Endometrium (tissue), 2 donors: ENCODE data around the gene SF3A2.

ENCODE experiments used
- FAIRE-seq: peaks from 2 replicates; lab custom pipeline; 2012; peaks lifted over from hg19 to GRCh38; lab: Jason Lieb, UNC
- donor health status: control.
- donor health status: control.

SF3A2 gene

GRCh38 chr19:2226840-2227360, 9.7 kb upstream of the SF3A2 start:
- FAIRE-seq: no peak

DNA sequence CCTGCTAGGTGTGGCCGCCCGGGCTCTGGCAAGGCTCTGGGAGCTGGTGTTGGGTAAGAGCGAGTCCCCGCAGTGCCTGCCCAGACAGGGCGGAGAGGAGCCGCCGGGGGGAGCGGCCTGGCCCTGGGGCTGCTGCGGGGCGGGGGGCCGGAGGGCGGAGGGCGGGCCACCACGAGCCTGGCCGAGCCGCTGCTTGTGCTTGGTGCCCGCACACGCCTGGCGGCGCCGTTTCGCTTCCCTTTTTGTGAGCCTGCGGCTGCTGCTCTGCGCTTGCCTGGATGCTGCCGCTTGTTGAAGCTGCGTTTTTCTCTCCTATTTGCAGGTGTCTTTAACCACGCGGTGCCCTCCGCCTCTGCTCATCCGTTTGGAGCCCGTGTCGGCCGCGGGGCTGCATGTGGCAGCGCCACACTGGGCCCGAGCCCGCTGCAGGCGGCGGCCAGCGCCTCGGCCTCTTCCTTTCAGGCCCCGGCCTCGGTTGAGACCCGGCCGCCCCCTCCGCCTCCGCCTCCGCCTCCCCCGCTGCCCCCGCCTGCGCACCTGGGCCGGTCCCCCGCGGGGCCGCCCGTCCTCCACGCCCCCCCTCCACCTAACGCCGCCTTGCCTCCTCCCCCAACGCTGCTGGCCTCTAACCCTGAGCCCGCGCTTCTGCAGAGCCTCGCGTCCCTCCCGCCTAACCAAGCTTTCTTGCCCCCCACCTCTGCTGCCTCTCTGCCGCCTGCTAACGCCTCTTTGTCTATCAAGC, 9.0 kb upstream of the SF3A2 start:
- FAIRE-seq: no peak

- no peak for FAIRE-seq
Measured at GRCh38 chr19:2228157-2229030, 8.2 kb upstream of the SF3A2 start.

DNA sequence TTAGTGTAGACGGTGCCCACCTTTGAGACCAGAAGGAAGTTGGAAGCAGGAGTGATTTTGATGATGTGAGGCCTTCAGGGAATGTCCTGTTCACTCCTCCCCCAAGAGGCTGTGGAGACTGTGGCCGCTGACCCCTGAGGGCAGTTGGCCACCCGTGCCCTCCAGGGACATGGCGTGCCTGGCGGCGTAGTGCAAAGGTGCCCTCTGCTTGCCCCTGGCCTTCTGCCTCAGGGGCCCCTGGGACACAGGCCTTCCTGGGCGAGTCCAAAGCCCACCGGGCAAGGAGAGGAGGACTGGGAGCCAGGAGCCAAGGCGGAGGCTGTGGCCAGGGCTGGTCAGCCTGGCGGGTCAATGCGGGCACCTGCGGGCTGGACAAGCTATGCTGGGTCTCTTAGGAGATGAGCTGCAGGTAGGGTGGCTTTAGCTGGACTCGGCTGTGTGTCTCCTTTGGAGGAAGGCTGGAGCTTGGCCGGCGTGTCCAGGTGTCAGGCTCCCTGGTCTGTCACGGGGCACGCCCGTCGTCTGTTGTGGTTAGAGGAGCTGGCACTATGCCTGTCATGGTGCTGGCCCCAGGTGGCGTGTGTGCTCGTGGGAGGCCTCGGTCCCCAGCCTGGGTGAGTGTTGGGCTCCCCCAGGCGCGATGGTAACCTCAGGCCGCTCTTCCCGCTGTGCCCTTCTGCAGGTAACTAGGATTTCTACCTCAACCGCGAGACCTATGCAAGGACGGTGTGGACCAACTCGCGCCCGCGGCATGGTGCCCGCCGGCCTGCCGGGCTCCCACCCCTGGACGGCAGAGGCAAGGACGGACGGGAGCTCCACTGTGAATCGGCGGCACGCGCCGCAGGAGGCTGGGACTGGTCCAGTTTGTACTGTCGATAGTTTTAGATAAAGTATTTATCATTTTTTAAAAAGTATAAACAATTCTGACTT, 7.3 kb upstream of the SF3A2 start:
- FAIRE-seq: no peak

- FAIRE-seq: no peak
Measured at GRCh38 chr19:2230033-2230531, 6.5 kb upstream of the SF3A2 start.

DNA sequence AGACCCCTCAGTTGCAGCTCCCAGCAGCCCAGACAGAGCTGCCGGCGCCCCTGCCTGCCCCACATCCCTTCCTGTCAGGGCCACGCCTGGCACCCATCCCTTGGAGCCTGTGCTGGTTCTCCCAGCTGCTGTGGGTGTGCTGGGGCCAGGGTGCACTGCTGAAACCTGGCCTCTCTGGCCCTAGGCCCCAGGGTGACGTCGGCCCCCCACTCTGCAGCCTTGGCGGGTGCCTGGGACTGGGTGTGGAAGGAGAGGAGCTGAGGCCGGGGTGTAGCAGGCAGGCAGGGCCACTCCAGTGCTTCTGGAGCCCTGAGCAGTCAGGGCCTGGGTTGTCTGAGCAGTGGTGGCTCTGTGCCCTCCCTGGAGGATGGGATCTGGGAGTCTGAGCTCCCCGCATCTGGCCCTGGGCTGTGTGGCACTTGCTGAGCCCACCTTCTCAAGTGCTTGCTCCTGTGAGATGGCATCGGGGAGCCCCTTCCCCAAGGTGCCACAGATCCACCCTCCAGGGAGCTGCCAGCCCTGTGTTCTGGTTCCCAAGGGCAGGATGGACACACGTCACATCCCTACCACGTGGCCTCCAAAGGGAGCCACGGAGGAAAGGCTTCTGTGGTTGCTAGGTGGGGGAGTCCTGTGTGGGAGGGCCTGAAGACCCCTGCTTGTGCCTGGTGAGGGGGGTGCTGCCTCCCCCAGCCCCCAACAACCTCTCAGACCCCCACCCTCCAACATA, 5.7 kb upstream of the SF3A2 start:
- FAIRE-seq: no peak

DNA sequence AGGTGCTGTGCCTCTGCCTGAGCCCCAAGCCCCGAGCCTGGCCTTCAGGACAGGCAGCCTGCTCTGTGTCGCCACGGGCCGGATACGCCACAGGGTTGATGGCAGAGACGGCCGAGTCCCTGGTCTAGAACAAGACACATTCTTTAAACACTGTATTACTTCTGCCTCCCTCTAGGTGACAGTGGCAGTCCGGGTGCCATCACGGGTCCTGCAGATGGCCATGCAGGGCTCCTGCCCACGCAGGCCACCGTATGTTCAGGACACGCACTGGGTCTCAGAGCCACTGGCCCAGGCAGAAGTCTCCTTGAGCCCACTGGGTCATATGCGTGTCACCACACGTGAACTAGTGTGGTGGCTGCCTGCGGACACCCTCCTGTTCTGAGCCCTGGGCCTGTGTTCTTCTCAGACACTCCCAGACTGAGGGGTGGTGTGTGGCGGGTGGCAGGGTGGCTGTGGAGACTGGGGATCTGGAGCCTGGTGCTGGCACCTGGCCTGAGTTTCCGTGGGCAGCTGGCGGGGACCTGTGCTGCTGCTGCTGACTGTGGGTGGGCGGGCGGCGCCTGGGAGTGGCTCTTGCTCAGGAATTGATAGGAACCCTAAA, 4.9 kb upstream of the SF3A2 start:
- FAIRE-seq: no peak

DNA sequence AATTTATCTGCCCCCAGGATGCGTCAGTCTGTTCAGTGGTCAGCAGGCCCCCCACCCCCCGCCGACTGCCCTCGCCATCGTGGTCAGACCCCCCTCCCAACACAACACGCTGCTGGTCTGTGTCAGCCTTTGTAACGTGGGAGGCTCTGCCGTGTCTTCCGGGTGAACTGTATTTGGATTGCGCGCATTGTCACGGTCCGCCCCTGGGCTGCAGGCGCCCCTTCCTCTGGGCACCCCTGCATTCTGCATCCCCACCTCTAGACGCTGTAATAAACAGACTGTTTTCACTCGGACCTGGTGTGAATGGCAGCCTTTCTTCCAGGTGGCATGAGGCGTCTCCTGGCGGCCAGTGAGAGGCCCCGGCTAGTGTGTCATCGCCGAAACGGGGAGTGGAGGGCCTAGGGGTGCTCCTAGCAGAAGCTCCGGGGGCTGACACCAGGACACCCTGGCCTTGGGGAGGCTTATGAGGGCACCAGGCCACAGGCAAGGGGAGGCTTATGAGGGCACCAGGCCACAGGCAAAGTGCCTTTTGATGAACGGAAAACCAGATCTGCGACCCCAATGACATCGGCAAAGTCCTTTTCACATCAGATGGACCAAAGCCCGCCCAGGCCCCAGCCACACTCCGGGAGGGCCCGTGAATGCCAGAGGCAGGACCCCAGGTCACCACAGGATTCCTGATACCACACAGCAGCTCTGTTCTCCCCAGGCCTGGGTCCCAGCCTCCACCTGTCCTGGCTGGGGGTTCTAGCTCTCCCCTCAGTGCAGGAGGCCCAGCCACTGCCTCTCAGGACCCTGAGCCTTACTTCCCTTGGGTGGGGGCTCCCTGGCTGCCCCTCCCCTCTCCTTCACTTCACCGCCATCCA, 4.1 kb upstream of the SF3A2 start:
- no peak for FAIRE-seq

DNA sequence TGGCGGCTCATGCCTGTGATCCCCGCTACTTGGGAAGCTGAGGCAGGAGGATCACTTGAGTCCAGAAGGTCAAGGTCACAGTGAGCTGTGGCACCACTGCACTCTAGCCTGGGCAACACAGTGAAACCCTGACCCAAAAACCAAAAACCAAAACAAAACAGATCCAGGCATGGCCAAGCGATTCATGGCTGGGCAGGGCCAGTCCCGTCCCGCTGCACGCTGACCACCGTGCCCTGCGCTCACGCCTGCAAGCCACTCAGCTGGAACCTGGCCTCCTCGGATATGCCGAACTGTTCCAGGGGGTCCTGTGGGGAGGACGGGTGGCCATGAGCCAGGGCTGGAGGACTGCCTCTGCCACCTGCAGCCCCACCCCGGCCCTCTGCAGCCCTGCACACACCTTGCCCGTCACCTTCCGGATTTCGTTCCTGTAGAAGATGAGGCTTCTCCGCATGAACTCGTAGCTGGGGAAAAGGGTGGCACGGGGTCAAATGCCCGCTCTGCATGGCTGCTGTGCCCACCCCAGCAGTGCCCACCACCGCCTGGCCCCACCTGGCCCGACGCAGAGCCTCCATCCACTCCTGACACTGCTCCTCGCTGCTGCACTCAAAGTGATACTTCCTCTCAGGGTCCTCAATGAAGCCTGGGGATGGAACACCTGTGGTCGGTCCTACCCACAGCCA, 2.9 kb upstream of the SF3A2 start:
- FAIRE-seq: no peak

DNA sequence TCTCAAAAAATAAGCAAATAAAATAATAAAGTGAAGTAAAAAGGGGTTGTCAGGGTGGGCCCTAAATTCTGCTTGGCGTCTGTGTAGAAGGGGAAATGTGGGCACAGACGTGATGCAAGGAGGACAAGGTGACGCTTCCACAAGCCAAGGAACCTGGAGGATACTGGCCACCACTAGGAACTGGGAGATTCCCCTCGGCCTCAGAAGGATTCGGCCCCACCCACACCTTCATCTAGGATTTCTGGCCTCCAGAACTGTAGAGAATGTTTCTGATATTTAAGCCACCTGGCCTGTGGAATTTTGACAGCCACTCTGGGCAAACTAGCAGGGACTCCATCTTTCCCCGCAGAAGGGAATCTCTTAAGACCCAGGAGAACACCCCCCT, 1.6 kb upstream of the SF3A2 start:
- FAIRE-seq: no peak

DNA sequence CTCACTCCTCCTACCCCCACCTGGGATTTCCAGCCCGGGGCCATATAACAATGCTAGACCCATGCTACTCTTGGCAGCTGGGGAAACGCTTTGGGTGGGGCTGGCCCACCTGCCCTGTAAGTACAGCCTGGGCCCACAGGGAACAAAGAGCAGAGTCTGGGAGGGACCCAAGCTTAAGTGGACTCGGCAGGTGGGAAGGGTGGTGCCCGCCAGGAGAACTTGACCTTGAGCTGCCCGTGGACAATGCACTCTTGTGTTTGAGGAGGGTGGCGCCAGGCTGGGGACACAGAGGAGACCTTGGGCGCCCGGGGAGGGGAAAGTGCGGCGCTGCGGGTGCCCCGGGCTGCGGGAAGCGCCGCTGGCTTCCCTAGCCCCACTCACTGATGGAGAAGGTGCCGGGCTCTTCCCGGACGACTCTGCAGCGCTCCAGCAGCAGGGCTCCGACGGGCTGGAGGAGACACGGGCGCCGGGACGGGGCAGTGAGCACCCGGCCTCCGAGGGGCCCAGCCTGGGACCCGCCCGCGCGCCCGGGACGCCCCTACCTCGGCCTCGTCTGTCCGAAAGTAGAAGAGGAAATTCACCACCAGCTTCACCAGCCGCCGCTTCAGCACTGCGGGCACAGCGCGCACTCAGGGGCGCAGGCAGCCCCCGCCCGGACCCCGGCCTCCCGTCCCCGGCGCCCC, 1.1 kb upstream of the SF3A2 start:
- no peak for FAIRE-seq

- FAIRE-seq: no peak
Measured at GRCh38 chr19:2236064-2236313, 635 bp upstream of the SF3A2 start.

- FAIRE-seq: no peak
Measured at GRCh38 chr19:2237051-2237868, 636 bp downstream of the SF3A2 start.

DNA sequence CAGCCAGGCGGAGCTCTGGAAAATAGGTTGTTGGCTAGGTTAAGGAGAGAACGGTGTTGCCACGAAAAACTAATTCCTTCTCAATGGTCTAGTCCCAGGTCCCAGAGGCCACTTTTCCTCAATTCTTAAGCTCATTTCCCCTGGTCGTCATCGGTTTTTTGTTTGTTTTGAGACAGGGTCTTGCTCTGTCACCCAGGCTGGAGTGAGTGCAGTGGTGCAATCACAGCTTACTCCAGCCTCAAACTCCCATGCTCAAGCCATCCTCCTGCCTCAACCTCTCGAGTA, 1.2 kb downstream of the SF3A2 start:
- FAIRE-seq: no peak

GRCh38 chr19:2239173-2239572, 2.5 kb downstream of the SF3A2 start:
- FAIRE-seq: no peak

GRCh38 chr19:2239771-2240770, 3.4 kb downstream of the SF3A2 start:
- FAIRE-seq: no peak
